Muscle of leg (tissue), 11 donors: Measurements from ENCODE around the gene TAS1R3. TPM values are rescaled to one million over a fixed set of nuclear protein-coding genes. Genes with fewer than 3 reads are reported as not detected.

Experiments used
- DNase-seq: peaks from one replicate; pipeline ENCODE4 v3.0.0; 2013
- H3K27ac ChIP-seq: one replicate; pipeline ENCODE4 v1.5.1; 2013; ENCODE audit warnings: mild to moderate bottlenecking, low read length, control low read depth
- H3K27me3 ChIP-seq: one replicate; pipeline ENCODE4 v1.6.1; 2013; ENCODE audit warnings: low read length; ENCODE audit not compliant: control insufficient read depth, insufficient read depth
- H3K36me3 ChIP-seq: one replicate; pipeline ENCODE4 v1.6.1; 2013; ENCODE audit warnings: low read length; ENCODE audit not compliant: control insufficient read depth, insufficient read depth
- H3K4me1 ChIP-seq: one replicate; pipeline ENCODE4 v1.6.1; 2013; ENCODE audit warnings: low read length; ENCODE audit not compliant: control insufficient read depth, insufficient read depth
- H3K4me3 ChIP-seq: one replicate; pipeline ENCODE4 v1.5.1; 2013; ENCODE audit warnings: low read length, control low read depth
- H3K9me3 ChIP-seq: replicated peaks from 2 replicates; pipeline ENCODE4 v1.6.1; 2013; ENCODE audit warnings: low read depth, low read length; ENCODE audit not compliant: control insufficient read depth
- WGBS: methylation state at CpG from one replicate; pipeline ENCODE4 v1.1.5; 2013; ENCODE audit warnings: missing lambda C conversion rate; ENCODE audit not compliant: insufficient coverage; 5-methylcytosine and 5-hydroxymethylcytosine counted together
- polyA plus RNA-seq, 8 donors: library from polyadenylated mRNA; unstranded; fragments of 120-200 nt; gene quantifications; one replicate each; pipeline versions ENCODE4 v1.2.1 to v1.2.3, GENCODE V29; 2013; ENCODE audit warnings: inconsistent platforms in 1 of 8, low replicate concordance in 1 of 8; ENCODE audit not compliant: insufficient read length in 8 of 8, insufficient read depth in 1 of 8
- total RNA-seq: library from RNA; stranded (reverse); fragments of 120-200 nt; gene quantifications from one replicate; pipeline ENCODE4 v1.2.4, GENCODE V29; 2013

The TAS1R3 gene
- total and polyA plus RNA-seq, 9 donors, result 0.96 to 3.8 (median 2.4) TPM

GRCh38 chr1:1371746-1372711, 40.9 kb downstream of the TAS1R3 start:
- 37% methylated on average over 24 of the region's 26 CpGs for WGBS
- H3K9me3 ChIP-seq, result no peaks in the 10 kb centered on the region
- H3K36me3 ChIP-seq, result peaks cover 15% of the 10 kb centered on the region
- DNase-seq, result peak; percentile 57
- no peak overlapping the region for H3K4me3 ChIP-seq
- no peaks in the 10 kb centered on the region for H3K27me3 ChIP-seq
- H3K4me1 ChIP-seq, result peaks cover 31% of the 10 kb centered on the region
- H3K27ac ChIP-seq, result no peak overlapping the region

DNA sequence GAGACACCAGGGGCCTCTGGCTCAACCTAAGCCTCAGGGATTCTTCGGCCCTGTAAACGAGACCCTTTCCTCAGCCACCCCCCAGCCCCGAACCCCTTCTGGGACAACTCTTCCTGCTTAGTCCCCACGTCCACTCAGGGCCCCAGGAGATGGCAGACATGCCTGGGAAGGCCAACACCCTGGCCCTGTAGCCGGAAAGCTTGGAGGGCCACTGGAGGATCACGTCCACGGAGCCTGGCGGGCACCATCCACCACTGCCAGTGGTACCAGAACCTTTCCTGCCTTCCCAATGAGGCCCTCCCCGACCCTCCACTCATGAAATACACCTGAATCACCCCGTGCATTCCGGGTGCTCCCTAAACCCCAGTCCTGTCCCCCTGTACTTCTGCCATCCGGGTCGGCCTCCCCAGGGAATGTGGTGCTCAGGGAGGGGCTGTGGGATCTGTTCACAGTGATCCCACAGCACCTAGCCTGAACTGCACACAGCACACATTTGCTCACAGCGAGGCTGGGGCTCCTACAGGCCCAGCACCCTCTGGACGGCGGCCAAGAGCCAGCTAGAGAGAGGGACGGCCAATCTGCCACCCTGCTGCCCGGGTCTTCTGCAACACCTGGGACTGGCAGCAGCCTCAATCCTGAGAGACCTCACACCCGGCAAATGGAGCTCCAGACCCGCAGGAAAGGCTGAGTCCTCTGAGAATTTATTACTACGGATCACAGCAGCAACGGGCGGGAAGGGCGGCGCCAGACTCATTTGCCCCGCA, 42.2 kb downstream of the TAS1R3 start:
- Histone ChIP-seq H3K4me3 (no peak overlapping the region), H3K27ac (no peak overlapping the region), H3K27me3 (no peaks in the 10 kb centered on the region), H3K4me1 (peaks cover 31% of the 10 kb centered on the region), H3K36me3 (peaks cover 15% of the 10 kb centered on the region), H3K9me3 (no peaks in the 10 kb centered on the region)
- DNase-seq, result no peak
- WGBS, result 82% methylated on average over 23 of the region's 26 CpGs

DNA sequence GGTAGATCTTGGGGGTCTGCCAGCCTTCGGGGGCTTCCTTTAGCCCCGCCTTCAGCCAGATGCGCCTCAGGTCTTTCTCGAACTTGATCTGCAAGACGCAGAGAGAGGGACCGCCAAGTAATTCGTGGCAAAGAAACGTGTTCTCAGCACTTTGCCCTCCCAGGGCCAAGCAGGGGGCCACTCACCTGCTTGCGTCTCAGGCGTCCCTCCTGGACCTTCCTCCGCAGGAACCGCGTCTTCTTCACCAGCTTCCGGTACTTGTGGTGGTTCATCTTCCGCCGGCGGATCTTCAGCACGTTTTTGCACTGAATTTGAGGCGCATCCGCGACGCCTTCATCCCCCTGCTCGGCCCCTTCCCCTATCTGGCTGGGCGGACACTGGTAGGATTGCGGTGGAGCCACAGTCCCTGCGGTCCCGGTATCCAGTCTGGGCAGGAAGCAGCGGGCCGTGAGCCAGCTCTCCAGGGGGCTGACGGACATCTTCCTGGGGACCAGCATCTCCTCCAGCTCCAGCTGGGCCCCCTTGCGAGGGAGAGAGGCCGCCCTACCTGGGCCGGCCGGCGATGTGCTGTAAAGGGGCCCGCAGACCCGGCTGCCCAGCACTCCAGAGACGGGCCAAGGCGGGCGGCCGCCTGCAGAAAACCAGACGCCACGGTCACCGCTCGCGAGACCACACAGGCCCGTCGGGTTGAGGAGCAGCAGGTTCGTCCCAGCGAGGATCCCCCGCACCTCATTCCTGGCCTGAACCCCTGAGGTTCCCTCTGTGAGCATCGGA, 42.9 kb downstream of the TAS1R3 start:
- peaks cover 31% of the 10 kb centered on the region for H3K4me1 ChIP-seq
- no peak for DNase-seq
- peak overlapping the region; percentile 97 for H3K4me3 ChIP-seq
- peaks cover 15% of the 10 kb centered on the region for H3K36me3 ChIP-seq
- no peaks in the 10 kb centered on the region for H3K27me3 ChIP-seq
- 52% methylated on average over 48 of the region's 52 CpGs for WGBS
- no peak overlapping the region for H3K27ac ChIP-seq
- no peaks in the 10 kb centered on the region for H3K9me3 ChIP-seq

DNA sequence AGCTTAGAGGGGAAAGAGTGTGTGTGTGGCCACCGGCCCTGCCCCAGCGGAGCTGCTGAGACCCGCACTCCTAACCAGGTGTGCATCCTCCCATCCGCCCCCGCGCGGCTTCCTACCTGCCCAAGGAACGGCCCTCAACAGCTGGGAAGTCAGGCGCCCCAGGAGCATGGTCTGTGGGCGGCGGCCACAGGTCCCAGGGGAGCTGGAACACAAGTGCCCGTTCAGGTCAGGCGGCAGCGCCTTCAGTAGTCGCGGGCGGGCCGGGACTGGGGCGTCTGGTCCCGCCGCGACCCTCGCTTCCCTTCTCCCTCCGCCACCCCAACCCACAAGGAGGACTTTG, 43.5 kb downstream of the TAS1R3 start:
- Histone ChIP-seq H3K36me3 (peaks cover 15% of the 10 kb centered on the region), H3K9me3 (no peaks in the 10 kb centered on the region), H3K27ac (peak overlapping the region; percentile 87), H3K4me3 (peak overlapping the region; percentile 97), H3K4me1 (peaks cover 31% of the 10 kb centered on the region), H3K27me3 (no peaks in the 10 kb centered on the region)
- under 1% methylated on average over 24 of the region's 24 CpGs for WGBS
- peak; percentile 41 for DNase-seq

DNA sequence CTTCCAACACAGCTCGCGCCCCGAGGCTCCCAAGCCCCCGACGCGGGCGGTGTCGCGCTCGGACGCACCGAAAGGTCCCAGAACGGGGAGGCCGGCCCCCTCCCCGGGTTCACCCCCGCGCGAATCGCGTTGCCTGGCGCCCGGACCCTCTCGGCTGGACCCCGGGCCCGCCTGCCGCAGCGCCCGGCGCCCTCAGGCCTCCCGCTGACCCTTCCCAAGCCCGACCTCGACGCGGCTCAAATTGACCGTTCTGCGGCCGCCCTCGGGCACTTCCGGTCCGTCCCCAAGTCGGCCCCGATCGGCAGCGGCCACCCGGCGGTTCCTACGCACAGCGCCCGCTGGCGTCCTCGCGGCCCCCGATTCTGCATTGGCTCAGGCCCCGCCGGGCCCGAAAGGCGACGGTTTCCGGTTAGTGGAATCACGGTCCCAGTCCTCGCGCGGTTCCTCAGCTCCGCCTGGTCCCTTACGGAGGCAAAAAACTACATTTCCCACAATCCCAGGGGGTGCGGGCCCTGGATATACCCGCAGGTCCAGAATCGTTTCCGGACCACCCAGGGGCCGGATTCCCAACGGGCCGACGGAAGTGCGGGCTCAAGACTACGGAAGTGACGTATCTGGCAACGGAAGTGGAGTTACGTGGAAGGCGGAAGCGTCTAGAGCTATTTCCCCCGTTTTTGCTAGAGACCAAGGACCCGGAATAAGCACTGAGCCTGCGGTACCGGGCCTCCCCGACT, 44.0 kb downstream of the TAS1R3 start, which contains the start of gene AURKAIP1:
AURKAIP1 (minus strand) TSS at position 279 of the 734 bp plus-strand sequence. CDS start 451 bp downstream, outside the sequence.
- DNase-seq, result peak; percentile 100
- Histone ChIP-seq H3K36me3 (peaks cover 15% of the 10 kb centered on the region), H3K9me3 (no peaks in the 10 kb centered on the region), H3K4me1 (peaks cover 31% of the 10 kb centered on the region), H3K27ac (peak within 1 kb of the TSS; percentile 87), H3K4me3 (peak within 1 kb of the TSS; percentile 97), H3K27me3 (no peaks in the 10 kb centered on the region)
- under 1% methylated on average over 85 of the region's 85 CpGs for WGBS

GRCh38 chr1:1376551-1377226, 45.6 kb downstream of the TAS1R3 start:
- H3K9me3 ChIP-seq, result no peaks in the 10 kb centered on the region
- H3K36me3 ChIP-seq, result peaks cover 19% of the 10 kb centered on the region
- no peak overlapping the region for H3K27ac ChIP-seq
- H3K4me3 ChIP-seq, result no peak overlapping the region
- no peak for DNase-seq
- peaks cover 27% of the 10 kb centered on the region for H3K4me1 ChIP-seq
- 88% methylated on average over 8 of the region's 10 CpGs for WGBS
- no peaks in the 10 kb centered on the region for H3K27me3 ChIP-seq

DNA sequence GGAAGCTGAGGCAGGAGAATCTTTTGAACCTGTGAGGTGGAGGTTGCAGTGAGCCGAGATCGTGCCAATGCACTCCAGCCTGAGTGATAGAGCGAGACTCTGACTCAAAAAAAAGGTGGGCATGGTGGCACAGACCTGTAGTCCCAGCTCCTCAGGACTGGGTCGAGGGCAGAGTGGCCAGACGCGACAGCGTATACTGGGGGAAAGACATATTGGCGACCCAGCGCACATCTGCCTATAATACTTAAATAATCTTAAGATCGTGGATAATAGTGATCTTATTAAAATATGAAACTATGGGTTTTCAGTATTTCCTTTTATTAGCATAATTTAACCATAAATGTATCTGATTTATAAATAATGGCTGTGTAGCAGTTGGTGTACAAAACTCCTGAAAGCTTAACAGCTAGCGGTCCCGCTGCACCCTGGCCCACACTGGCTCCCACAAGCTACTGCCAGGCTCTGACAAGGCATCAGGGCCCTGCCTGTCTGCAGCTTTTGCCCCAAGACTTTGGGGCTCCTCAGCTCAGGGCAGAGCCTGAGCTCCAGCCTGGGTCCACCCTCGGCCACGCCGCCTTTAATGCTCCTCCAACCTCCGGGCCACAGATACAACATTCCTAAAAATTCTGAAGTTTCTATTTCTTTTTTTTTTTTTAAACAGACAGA, 46.6 kb downstream of the TAS1R3 start:
- no peak overlapping the region for H3K27ac ChIP-seq
- DNase-seq, result no peak

GRCh38 chr1:1380860-1381259, 49.8 kb downstream of the TAS1R3 start:
- peaks cover 4% of the 10 kb centered on the region for H3K4me1 ChIP-seq
- H3K9me3 ChIP-seq, result no peaks in the 10 kb centered on the region
- H3K27ac ChIP-seq, result no peak overlapping the region
- H3K27me3 ChIP-seq, result no peaks in the 10 kb centered on the region
- no peak overlapping the region for H3K4me3 ChIP-seq
- WGBS, result 92% methylated on average over 16 of the region's 16 CpGs
- peaks cover 14% of the 10 kb centered on the region for H3K36me3 ChIP-seq
- no peak for DNase-seq

More for the DNA sequence above, 46.6 kb downstream of the TAS1R3 start:
- Histone ChIP-seq H3K9me3 (no peaks in the 10 kb centered on the region), H3K27me3 (no peaks in the 10 kb centered on the region), H3K4me1 (peaks cover 20% of the 10 kb centered on the region), H3K4me3 (no peak overlapping the region), H3K36me3 (peaks cover 18% of the 10 kb centered on the region)
- WGBS, result 91% methylated on average over 8 of the region's 16 CpGs
